Endothelial cell of umbilical vein (primary cell): ENCODE data around the gene SIPA1L2. TPM values are rescaled to one million over a fixed set of nuclear protein-coding genes. Genes with fewer than 3 reads are reported as not detected.

ENCODE experiments used
- BruUV-seq: library from RNA; stranded (reverse); fragments of 400-500 nt; replicated peaks from 2 replicates; lab custom pipeline; 2021; lab: Mats Ljungman, UMichigan
- CTCF ChIA-PET: fragments of 300-600, 350-600 bp; sonication (Branson Sonifier 250); formaldehyde crosslinking; loops from one replicate; lab custom pipeline; 2021; ENCODE audit warnings: antibody characterized with exemption, inconsistent platforms; lab: Charles Lee
- POLR2A ChIA-PET: fragments of 300-600, 350-600 bp; sonication (Branson Sonifier 250); formaldehyde crosslinking; loops from one replicate; lab custom pipeline; 2021; ENCODE audit warnings: antibody characterized with exemption, inconsistent platforms; lab: Charles Lee
- DNase-seq: peaks from one replicate; pipeline ENCODE4 v3.0.0-alpha.2; 2011; ENCODE audit warnings: low read depth, low spot score
- FAIRE-seq: peaks from 2 replicates; lab custom pipeline; 2011; peaks lifted over from hg19 to GRCh38; lab: Jason Lieb, UNC
- H2AFZ ChIP-seq: 2 replicates; pipeline ENCODE4 v1.6.0; 2012; ENCODE audit warnings: low read depth, low read length, control low read depth, inconsistent platforms
- H3K27ac ChIP-seq: 2 replicates; pipeline ENCODE4 v1.5.1; 2011; ENCODE audit warnings: low read depth, mild to moderate bottlenecking, control low read depth, low read length, moderate library complexity; ENCODE audit not compliant: insufficient read depth
- H3K27me3 ChIP-seq, 2 experiments: 2 replicates each; pipeline versions ENCODE4 v1.6.0 to v1.6.1; 2011; ENCODE audit warnings: low read length in 2 of 2, mixed read lengths in 1 of 2; ENCODE audit not compliant: control insufficient read depth in 2 of 2, insufficient read depth in 2 of 2
- H3K36me3 ChIP-seq, 2 experiments: 2 replicates in 1 of 2; 3 replicates in 1 of 2; pipeline ENCODE4 v1.5.1; 2011; ENCODE audit warnings: low read length in 2 of 2, mild to moderate bottlenecking in 1 of 2, moderate library complexity in 1 of 2; ENCODE audit not compliant: control insufficient read depth in 2 of 2, insufficient read depth in 2 of 2; ENCODE audit errors: extremely low read depth in 1 of 2
- H3K4me1 ChIP-seq: 3 replicates; pipeline ENCODE4 v1.5.1; 2011; ENCODE audit warnings: mild to moderate bottlenecking, low read length; ENCODE audit not compliant: control insufficient read depth, insufficient read depth; ENCODE audit errors: extremely low read depth
- H3K4me2 ChIP-seq: 2 replicates; pipeline ENCODE4 v1.6.1; 2011; ENCODE audit warnings: low read length, control low read depth, mixed read lengths; ENCODE audit not compliant: insufficient read depth
- H3K4me3 ChIP-seq, 3 experiments: fragments of 200-600 bp in 1 of 3; sonication (generic), shearing (Covaris generic) in 1 of 3; replicated peaks in 1 of 3; 2 replicates each; pipeline ENCODE4 v1.5.1; 2011 to 2016; ENCODE audit warnings: control low read depth in 3 of 3, low read length in 3 of 3, mild to moderate bottlenecking in 2 of 3, inconsistent platforms in 1 of 3, low read depth in 1 of 3, moderate library complexity in 1 of 3; ENCODE audit not compliant: insufficient read depth in 1 of 3
- H3K79me2 ChIP-seq: 2 replicates; pipeline ENCODE4 v1.6.0; 2012; ENCODE audit warnings: low read length, inconsistent platforms; ENCODE audit not compliant: control insufficient read depth, insufficient read depth
- H3K9ac ChIP-seq: replicated peaks from 2 replicates; pipeline ENCODE3; 2011; ENCODE audit warnings: low read length, control low read depth; ENCODE audit not compliant: insufficient read depth; ENCODE audit errors: extremely low read depth
- H3K9me1 ChIP-seq: replicated peaks from 3 replicates; pipeline ENCODE4 v1.6.0; 2011; ENCODE audit warnings: mild to moderate bottlenecking, low read length; ENCODE audit not compliant: control insufficient read depth, insufficient read depth; ENCODE audit errors: extremely low read depth
- H3K9me3 ChIP-seq: replicated peaks from 2 replicates; pipeline ENCODE4 v1.5.1; 2012; ENCODE audit warnings: low read length, inconsistent platforms; ENCODE audit not compliant: control insufficient read depth, insufficient read depth
- H4K20me1 ChIP-seq: replicated peaks from 2 replicates; pipeline ENCODE3; 2011; ENCODE audit warnings: mild to moderate bottlenecking, low read length; ENCODE audit not compliant: control insufficient read depth, insufficient read depth; ENCODE audit errors: extremely low read depth
- MYC ChIP-seq: IDR thresholded peaks from one replicate; pipeline ENCODE4 v1.6.1; 2011; ENCODE audit warnings: mild to moderate bottlenecking, low read depth, low read length
- POLR2AphosphoS5 ChIP-seq: IDR thresholded peaks from 2 replicates; pipeline ENCODE4 v1.6.1; 2012; ENCODE audit warnings: low read depth, mild to moderate bottlenecking, control low read depth, low read length, moderate library complexity; ENCODE audit not compliant: insufficient read depth
- dilution Hi-C: fragments of 300-500 bp; cut with MboI; formaldehyde crosslinking; loops from one replicate; pipeline ENCODE4 v1.15.0; 2019; ENCODE audit warnings: low sequenced_read_pairs; ENCODE audit not compliant: extremely low pct_ligation_motif_present
- intact Hi-C: fragments of 100-400 bp; cut with micrococcal nuclease; formaldehyde crosslinking; loops from one replicate; pipeline ENCODE4 v1.10.0; 2022
- polyA plus RNA-seq, 4 experiments: library from polyadenylated mRNA; depleted of rRNA in 3 of 4; stranded (reverse) in 3 of 4; unstranded in 1 of 4; fragments of >200 nt; gene quantifications; 2 replicates each; pipeline versions ENCODE4 v1.2.1 to v1.2.3, GENCODE V29; 2011 to 2012; ENCODE audit warnings: missing spikeins in 1 of 4
- total RNA-seq: library from RNA; stranded (reverse); gene quantifications from 2 replicates; pipeline ENCODE4 v1.2.3, GENCODE V29; 2021
- TF ChIP-seq, protein P1 (sequence below): IDR thresholded peaks from 2 replicates; pipeline ENCODE4 v1.6.1; 2011; ENCODE audit not compliant: insufficient read depth, insufficient read length
- TF ChIP-seq, protein P2 (sequence below), 2 donors: IDR thresholded peaks; 1 replicate in 1 of 2; 2 replicates in 1 of 2; pipeline ENCODE4 v1.5.1; 2011; ENCODE audit warnings: low read length in 2 of 2, mild to moderate bottlenecking in 2 of 2, moderate library complexity in 2 of 2, control low read depth in 1 of 2, inconsistent platforms in 1 of 2, low read depth in 1 of 2; ENCODE audit not compliant: insufficient read depth in 1 of 2; ENCODE audit errors: extremely low read depth in 1 of 2

Gene SIPA1L2
- total and polyA plus RNA-seq, 2 donors (not counting 3 experiments of a cell fraction or from before 2014, with no cell fraction given), result 3.6 to 12.8 TPM

DNA sequence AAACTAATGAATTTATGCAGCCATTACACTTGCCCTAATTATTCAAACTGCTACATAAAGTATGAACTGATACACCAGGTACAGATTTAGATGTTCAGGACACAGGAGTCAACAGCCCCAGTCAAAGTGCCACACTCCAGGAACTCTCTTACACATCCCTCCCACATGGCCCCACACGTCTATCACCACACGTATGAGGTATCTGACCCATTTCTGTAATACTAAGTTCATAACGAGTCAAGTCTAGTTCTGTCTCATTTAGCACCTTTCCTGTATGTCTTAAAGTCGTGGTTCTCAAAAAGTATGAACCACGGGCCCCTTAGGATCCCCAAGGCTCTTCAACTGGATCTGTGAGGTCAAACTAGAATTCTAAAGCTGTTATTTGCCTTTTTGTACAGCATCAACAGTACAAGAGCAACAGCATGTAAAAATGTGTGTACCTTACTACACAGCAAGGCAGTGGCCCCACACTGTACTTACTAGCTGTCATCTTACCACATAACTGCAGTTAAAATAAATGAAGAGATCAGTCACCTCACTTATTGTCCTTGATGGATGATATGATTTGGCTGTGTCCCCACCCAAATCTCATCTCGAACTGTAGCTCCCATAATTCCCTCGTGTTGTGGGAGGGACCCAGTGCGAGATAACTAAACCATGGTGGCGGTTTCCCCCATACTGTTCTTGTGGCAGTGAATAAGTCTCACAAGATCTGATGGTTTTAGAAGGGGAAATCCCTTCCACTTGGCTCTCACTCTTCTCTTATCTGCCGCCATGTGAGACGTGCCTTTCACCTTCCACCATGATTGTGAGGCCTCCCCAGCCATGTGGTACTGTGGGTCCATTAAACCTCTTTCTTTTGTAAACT, 42.6 kb downstream of the SIPA1L2 start:
- DNase-seq (no peak), FAIRE-seq (no peak)
- no peaks in the 10 kb centered on the region for H3K27me3 ChIP-seq
- H3K9me3 ChIP-seq, result no peaks in the 10 kb centered on the region
- H3K4me3 ChIP-seq, result no peak overlapping the region
- H3K79me2 ChIP-seq, result no peaks in the 10 kb centered on the region
- intact Hi-C loops (no loop called here), dilution Hi-C loops (no loop called here)
- no peak overlapping the region for H3K27ac ChIP-seq
- H3K4me1 ChIP-seq, result peaks cover 13% of the 10 kb centered on the region
- H3K9ac ChIP-seq, result no peak overlapping the region
- ChIA-PET CTCF (no interaction called here), POLR2A (interaction anchor here (0.6 kb wide), 1 partner anchor 11 kb away, joined by 3 read pairs; no protein-coding TSS in a partner anchor)
- no peaks in the 10 kb centered on the region for H3K9me1 ChIP-seq
- H2AFZ ChIP-seq, result no peak overlapping the region
- H4K20me1 ChIP-seq, result no peaks in the 10 kb centered on the region
- BruUV-seq, result no TSS peak
- no peaks in the 10 kb centered on the region for H3K36me3 ChIP-seq
- H3K4me2 ChIP-seq, result no peak overlapping the region
- no peak for TF ChIP-seq POLR2AphosphoS5
- TF ChIP-seq, protein P1, sequence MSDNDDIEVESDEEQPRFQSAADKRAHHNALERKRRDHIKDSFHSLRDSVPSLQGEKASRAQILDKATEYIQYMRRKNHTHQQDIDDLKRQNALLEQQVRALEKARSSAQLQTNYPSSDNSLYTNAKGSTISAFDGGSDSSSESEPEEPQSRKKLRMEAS, result no peak
- TF ChIP-seq, protein P2, sequence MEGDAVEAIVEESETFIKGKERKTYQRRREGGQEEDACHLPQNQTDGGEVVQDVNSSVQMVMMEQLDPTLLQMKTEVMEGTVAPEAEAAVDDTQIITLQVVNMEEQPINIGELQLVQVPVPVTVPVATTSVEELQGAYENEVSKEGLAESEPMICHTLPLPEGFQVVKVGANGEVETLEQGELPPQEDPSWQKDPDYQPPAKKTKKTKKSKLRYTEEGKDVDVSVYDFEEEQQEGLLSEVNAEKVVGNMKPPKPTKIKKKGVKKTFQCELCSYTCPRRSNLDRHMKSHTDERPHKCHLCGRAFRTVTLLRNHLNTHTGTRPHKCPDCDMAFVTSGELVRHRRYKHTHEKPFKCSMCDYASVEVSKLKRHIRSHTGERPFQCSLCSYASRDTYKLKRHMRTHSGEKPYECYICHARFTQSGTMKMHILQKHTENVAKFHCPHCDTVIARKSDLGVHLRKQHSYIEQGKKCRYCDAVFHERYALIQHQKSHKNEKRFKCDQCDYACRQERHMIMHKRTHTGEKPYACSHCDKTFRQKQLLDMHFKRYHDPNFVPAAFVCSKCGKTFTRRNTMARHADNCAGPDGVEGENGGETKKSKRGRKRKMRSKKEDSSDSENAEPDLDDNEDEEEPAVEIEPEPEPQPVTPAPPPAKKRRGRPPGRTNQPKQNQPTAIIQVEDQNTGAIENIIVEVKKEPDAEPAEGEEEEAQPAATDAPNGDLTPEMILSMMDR (IDR thresholded peaks at IDR 0.05; ENCODE audit: extremely low read depth in 1 of 2, insufficient read depth in 1 of 2, low read depth in 1 of 2, low read length in 2 of 2), result no peak
- no peak for TF ChIP-seq MYC
